Stimulated activated CD8-positive, alpha-beta memory T cell treated with anti-CD3 and anti-CD28 coated beads, Interleukin-2, amount 100 ng/mL, for 1 hour (primary cell): ENCODE results near the gene LARGE2.
"Not testable (repeated sequence)": the region's sequence is repeated elsewhere in the genome, so short reads cannot be mapped to it uniquely, and the experiment has no call there.

ENCODE experiments used
- DNase-seq, 2 donors: peaks; one replicate each; pipeline ENCODE4 v3.0.0-alpha.2; 2020; ENCODE audit warnings: low read depth in 2 of 2

The LARGE2 gene

DNA sequence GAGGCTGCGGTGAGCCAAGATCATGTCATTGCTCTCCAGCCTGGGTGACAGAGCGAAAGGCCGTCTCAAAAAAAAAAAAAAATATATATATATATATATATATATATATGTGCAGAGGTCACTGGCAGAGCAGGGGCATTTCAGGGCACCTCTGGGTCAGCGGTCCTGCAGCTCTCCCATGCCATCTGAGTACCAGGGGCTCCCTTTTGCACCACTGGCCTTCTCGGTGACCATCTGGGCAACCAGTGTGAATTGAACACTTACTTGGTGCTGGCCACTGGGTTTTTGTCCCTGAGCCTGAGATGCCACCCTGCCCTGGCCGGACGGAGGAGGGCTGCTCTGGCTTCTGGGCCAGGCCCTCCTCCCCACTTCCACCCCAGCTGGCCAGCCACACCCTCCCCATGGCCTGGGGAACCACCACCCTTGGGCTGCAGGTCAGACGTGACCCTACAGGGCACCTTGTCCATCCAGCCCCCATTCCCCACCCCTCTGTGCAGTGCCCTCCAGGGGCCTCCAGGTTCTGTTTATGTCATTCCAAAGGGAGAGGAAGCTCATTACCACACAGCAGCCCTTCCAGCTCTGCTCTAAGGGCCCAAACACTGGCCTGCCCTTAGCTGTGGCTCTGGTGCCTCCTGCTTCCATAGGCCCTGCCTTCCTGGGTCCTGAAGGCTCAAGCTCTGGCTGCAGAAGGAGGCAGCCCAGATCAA, 26.8 kb upstream of the LARGE2 start:
- no peak for DNase-seq

DNA sequence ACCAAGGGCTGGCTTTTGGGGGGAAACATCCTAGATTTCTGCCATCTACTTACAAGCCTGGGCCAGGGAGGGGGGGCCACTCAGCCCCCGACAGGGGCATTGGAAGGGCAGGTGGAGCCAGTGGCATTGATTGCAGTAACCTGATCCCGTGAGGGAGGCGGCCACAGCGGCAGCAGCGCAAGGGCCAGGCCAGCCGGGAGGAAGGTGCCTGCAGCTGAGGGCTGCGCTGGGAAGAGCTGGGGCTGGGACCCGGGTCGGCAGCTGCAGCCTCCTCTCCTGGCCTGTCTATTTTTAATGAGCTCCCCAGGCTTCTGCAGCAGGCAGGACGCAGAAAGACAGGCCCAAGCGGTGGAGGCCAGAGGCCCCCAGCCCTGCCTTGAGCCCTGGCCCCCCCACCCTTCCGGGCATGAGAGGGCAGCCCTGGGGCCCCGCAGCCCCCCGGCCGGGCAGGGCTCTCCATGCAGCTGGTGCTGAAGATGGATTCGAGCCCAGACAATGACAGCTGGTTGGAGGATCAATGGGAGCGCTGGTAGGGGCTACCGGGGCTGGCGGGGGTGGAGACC, 26.0 kb upstream of the LARGE2 start:
- no peak for DNase-seq

DNA sequence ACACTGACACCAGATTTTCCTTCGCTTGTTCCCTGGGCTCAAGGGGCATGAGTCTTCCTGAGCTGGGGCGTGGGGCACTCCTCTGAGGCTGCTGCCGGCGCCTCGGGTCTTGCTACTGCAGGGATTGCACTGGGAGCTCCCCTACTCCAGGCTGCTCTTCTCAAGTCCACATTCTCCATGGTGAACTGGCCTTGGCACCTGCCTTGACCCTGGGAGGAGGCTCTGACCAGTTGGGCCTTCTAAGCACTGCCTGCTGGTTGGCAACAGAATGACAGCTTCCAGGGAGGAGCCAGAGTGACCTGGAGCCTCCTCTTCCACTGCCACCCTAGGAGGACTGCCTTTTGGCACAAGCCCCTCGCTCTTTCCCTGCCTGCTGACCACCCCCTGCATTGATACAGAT, 24.9 kb upstream of the LARGE2 start:
- no peak for DNase-seq

DNA sequence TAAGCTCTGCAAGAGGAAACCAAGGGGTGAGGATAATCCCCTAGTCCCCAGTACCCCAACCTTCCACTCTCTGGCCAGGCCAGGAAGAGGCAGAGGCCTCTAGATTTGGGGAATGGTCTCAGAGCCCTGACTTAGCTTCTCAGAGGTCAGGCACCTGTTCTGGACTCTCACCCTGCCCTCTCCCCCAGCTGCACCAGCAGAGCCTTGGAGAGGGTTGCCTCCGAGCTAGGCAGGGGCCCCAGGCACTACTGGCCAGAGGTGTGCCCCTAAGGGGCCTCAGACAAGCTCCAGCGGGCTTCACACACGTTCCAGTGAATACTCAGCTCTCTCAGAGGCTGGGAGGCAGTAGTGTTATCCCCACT, 23.4 kb upstream of the LARGE2 start:
- no peak for DNase-seq

DNA sequence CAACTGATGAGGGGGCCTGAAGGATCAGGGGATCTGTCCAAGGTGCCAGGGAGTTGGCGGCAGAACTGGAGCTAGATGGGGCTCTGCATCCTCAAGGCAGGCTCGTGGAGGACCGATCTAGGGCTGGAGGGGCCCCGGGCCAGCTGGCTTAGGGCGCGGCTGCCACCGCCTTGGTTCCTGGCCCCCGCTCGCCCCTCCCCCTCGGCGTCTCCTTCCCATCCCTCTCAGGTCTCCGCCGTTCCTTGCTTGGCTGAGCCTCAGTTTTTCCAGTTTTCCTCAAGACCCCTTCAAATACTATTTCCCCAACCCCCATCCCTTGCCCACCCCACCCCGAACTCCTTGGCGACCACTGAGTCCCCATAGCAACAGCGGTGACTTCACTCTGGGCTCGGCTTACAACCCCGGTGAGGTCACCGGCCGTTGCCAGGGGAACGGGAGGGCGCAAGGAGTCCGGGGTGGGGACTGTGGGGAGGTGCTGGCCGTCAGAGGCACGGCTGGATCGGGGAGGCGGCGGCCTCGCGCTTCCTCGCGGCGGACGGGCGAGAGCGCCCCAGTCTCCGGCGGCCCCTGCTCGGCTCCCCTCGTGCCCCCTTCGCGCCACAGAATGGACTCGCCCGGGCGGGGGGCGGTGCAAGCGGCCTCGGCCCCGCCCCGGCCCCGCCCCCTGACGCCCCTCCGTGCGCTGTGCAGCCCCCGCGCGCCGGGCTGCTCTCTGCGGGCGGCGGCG, 22.8 kb upstream of the LARGE2 start:
- DNase-seq: peak; percentile 44 to 52

DNA sequence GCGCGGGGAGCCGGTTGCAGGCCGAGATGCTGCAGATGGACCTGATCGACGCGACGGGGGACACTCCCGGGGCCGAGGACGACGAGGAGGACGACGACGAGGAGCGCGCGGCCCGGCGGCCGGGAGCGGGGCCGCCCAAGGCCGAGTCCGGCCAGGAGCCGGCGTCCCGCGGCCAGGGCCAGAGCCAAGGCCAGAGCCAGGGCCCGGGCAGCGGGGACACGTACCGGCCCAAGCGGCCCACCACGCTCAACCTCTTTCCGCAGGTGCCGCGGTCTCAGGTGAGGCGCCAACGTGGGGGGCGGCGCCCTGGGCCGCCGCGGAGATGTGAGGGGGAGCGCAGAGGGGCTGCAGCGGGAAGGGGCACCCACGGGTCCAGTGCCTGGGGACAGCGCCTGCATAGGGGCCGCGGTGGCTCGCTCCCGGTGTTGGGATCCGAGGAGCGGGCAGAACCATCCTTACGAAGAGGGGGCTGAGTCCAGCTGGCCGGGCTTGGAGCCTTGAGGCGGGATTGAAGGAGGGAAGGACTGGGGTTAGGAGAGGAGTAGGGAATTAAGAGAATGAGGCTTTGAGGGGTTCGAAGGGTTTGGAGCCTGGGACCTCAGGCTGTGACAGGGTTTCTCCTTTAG, 22.2 kb upstream of the LARGE2 start:
- not testable (repeated sequence) for DNase-seq

DNA sequence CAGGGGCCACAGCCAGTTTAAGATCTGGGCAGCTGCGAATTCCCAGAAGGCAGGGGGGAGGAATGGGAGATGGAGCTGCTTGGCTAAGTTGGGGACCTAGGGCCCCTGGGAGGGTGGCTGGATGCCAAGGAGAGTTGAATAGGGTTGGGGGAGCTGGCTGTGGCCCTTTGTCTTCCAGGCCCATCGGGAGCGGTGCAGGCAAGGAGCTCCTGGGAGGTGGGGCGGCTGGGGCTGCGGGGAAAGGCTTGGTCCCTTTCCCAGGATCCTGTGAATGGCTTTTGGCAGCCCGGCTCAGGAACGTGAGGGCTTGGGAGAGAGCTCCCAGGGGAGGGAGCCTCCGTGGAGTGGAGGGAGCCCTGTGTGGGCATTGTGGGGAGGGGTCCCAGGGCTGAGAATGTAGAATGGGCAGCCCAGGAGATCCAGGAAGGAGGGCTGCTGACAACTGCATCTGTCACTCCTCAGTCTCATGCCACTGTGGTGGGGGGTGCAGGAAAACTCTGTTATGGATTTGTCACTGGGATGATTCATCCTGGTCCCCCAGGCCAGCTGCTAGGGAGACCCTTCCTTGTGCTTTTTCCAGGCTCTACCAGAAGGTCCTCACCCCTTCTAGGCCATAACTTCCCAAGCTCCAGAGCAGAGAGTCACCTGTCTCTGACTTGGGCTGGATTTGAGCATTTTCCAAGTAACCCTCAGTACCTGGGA, 21.4 kb upstream of the LARGE2 start:
- DNase-seq: no peak

DNA sequence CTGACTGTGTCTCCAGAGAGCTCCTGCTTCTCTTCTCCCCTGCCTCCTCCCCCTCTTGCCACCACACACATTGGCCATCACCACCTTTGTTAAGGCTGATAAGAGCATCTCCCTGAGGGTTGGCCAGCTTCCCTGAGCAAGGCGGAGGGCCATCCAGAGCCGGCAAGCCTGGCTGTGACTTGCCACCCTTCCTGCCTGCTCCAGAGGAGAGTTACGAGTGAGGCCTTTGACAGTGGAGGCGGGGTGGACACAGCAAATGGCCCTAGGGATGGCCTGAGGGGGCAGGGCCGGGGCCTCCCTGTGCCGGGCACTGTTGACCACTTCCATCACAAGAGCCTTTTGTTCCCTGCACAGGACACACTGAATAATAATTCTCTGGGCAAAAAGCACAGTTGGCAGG, 20.8 kb upstream of the LARGE2 start:
- no peak for DNase-seq

DNA sequence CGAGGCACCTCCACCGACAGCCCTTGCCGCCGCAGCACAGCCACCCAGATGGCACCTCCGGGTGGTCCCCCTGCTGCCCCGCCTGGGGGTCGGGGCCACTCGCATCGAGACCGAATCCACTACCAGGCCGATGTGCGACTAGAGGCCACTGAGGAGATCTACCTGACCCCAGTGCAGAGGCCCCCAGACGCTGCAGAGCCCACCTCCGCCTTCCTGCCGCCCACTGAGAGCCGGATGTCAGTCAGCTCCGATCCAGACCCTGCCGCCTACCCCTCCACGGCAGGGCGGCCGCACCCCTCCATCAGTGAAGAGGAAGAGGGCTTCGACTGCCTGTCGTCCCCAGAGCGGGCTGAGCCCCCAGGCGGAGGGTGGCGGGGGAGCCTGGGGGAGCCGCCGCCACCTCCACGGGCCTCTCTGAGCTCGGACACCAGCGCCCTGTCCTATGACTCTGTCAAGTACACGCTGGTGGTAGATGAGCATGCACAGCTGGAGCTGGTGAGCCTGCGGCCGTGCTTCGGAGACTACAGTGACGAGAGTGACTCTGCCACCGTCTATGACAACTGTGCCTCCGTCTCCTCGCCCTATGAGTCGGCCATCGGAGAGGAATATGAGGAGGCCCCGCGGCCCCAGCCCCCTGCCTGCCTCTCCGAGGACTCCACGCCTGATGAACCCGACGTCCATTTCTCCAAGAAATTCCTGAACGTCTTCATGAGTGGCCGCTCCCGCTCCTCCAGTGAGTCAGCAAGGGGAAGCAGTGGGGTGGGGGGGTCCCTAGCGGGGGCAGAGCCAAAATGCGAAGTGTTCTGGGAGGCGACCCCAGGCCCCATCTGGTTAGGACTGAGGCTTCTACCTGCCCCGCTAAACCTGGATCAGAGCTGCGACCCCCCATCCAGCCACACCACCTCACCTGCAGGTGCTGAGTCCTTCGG, 19.7 kb upstream of the LARGE2 start:
- no peak for DNase-seq

DNA sequence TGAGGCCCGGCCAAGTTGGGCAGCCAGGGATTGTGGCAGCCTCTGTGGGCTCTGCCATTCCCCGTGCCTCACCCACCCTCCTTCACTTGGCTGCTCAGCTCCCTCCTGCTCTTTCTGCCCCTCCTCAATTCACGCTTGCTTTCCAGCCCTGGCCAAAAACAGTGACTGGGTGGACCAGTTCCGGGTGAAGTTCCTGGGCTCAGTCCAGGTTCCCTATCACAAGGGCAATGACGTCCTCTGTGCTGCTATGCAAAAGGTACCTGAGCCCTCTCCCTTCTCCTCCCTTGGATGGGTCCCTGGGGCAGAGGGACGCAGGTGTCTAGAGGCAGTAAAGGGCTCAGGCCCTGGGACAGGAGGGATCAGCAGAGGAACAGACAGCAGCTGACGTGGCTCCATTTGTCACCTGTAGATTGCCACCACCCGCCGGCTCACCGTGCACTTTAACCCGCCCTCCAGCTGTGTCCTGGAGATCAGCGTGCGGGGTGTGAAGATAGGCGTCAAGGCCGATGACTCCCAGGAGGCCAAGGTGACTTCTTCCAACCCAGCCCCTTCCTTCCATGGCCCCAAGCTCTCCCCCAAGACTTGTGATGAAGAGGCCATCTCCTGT, 18.0 kb upstream of the LARGE2 start:
- no peak for DNase-seq

DNA sequence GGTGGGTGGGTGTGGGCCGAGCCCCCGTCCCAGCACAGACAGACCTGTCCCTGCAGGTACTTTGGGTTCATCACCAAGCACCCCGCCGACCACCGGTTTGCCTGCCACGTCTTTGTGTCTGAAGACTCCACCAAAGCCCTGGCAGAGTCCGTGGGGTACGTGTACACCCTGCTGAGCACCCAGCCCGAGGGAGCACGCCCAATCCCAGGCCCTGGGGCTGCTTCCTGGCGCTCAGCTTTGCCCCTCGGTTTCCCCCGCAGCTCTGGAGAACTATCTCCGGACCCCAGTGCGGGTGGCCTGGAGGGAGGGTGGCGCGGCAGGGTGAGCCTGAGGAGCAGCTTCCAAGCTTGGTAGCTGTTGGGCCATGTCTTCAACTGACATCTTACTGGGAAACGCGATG, 17.4 kb upstream of the LARGE2 start:
- DNase-seq: no peak

DNA sequence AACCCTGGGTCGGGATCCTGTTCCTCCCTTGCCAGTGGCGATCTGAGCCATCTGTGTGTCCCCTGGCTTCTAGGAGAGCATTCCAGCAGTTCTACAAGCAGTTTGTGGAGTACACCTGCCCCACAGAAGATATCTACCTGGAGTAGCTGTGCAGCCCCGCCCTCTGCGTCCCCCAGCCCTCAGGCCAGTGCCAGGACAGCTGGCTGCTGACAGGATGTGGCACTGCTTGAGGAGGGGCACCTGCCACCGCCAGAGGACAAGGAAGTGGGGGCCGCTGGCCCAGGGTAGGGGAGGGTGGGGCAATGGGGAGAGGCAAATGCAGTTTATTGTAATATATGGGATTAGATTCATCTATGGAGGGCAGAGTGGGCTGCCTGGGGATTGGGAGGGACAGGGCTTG, 16.9 kb upstream of the LARGE2 start:
- not testable (repeated sequence) for DNase-seq

DNA sequence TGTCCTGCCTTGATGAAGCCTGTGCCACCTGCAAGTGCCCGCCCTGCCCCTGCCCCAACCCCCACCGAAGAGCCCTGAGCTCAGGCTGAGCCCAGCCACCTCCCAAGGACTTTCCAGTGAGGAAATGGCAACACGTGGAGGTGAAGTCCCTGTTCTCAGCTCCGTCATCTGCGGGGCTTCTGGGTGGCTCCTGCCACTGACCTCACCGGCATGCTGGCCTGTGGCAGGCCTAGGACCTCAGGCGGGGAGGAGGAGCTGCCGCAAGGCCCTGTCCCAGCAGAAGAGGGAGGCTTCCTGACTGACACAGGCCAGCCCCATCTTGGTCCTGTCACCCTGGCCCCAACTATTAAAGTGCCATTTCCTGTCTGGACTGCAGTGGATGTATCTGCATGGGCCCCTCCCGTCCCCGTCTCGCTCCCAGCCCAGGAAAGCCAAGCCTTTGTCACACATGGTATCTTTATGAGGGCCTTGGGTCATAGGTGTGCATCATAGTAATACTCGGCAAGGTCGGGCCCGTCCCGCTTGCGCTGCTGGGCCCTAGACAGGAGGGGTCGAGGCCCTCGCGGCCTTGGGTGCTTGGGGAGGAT, 16.3 kb upstream of the LARGE2 start:
- DNase-seq: no peak

DNA sequence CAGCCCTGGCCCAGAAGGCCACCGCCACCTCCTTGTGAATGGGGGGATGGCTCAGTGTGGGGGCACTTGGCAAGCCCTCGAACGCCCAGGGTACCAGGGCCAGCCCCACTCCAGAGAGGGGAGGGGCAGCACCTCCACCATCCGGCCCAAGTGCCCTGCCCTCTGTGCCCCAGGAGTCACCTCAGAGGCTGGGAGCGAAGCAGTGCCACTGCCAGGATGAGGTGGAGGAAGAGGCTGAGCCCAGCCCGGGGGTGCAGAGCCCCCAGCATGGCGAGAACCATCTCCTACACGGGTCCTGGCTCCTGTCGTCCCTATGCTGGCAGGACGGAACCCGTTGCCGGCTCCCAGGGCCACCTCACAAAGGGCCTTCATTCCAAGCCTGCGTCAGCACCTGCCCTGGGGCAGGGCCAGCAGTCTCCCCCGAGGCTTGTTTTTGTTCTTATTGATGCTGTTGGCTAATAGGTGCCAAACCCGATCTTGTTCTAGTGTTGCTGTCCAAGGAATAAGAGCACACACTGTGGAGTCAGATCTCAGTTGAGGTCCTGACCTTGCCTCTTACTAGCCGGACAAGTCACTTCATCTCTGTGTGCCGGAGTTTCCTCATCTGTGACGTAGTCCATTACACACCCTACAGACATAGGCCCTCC, 15.4 kb upstream of the LARGE2 start, which contains the start of gene FREY1:
FREY1 (minus strand) TSS at position 307 of the 647 bp plus-strand sequence; CDS start at position 281, 26 bp downstream.
- no peak for DNase-seq

DNA sequence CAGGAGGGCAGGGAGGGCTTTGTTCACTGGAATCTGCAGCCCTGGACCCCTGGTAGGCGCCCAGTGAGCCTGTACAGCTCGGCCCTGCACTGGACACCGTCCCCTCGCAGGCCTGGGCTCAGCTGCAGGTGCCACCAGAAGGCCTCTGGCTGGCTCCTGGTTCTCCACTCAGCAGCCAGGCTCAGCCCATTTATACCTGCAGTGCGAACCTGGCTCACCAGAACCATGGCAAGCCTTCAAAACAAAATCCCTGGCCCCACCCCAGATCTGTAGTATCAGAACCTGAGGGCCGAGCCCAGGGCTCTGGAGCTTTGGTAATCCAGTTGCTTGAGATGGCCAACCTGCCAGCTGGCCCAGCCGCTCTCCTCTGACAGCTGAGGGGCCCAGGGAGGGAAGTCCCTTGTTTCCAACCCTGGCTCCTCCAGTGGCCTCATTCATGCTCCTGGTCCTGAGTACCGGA, 14.5 kb upstream of the LARGE2 start:
- DNase-seq: no peak

DNA sequence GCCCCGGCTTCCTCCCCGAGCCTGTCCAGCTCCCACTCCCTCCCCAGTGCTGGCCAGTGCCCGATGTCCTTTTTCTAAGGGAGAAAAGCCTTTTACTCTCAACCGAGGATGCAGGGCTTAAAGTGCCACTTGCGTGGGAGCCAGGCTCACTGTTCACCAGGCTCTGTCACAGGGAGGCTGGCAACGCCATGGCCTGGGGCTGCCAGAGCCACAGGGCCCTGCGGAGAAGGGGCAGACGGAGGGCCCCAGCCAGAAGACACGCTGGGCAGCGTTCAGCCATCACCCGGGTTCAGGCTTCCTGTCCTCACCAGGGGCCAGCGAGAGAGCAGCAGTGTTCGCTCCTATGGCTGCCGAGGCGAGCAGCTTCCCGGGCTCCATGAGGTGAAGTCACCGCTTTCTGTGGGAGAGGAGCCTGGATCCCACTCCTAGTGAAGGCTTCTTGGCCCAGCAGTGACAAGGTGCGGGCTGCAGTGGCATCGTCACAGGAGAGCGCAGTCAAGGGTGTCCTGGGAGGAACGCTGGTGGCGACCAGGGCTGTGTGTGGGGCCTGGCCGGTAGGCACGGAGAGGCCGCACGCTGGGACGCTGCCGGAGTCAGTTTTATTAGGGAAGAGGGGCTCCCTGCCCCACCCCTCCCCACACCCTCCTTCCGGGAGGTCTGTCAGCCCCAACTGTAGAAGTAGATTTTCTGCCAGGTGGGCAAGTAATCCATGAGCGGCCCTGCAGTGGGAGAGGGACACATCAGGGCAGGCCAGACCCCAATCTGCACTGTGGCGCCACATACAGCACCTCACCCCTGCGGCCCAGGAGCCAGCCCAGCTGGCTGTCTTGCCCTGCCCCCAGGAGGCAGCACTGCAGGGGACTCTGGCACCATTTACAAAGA, 12.6 kb upstream of the LARGE2 start:
- DNase-seq: no peak

DNA sequence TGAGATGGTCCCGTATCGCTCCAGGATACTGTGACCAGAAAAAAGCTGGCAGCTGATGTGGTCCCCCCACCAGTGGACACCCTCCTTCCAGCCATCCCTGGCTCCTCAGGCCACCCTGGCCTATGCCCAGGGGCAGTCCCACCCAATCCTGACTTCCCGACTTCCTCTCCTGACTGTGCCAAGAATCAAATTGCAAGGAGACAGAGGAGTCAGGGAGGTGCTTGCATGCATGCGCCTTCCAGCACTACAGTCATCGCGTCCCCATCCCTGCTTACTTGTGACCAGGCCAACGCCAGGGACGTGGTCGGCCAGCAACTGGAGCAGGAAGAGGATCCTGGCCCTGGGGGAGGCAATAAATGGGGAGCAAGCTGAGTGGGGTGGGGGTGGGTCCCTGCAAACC, 11.8 kb upstream of the LARGE2 start:
- no peak for DNase-seq

DNA sequence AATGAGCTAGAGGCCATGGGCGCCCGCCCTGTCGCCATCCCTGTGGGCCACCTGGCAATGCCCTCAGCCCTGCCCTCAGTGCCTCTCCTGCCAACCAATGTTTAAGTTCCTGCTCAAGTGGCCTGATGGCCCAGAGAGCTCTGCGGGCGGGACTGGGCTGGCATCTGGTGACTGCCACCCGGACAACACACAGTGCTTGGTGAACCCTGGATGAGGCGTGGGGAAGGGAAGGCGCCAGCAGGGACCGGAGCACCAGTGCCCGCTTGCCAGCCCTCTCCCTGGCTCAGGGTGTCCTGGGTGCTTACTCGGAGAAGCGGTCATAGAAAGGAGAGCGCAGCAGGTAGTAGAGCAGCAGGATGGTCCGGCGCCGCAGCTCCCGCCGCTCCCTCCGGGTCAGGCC, 8.9 kb upstream of the LARGE2 start:
- no peak for DNase-seq
